CD4-positive, alpha-beta T cell treated with Interleukin-2 at 100 ng/mL for 4 hours (primary cell): ENCODE results near the gene RNF111.

Source experiments
- DNase-seq: peaks from one replicate; pipeline ENCODE4 v3.0.0-alpha.2; 2020; ENCODE audit warnings: low spot score

Gene RNF111

DNA sequence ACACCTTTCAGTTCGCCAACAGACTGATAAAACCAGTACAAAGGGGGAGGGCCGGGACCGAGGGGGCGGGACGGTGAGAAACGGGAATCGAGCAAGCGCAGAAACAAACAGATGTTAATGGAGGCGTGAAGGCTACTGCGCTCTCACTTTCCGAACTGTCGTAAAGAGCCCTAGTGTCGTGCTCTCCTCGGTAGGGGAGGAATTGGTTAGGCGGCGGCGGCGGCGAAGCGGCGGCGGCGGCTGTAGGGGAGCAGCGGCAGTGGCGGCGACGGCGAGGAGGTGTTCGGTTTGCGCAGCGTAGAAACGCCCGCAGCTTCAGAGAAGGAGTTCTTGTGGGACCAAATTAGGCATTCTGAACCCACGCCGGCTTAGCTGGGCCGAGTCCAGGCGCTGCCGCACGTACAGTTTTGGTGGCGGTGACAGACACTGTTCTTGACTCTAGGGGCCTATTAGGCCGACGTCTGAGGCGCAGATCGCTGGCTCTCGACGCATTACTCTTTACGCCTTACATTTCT is at the start of gene RNF111:
TSS of gene RNF111 (plus strand) at position 173 of the 515 bp plus-strand sequence. CDS start 43,160 bp downstream, outside the sequence.
- DNase-seq = peak; percentile 94

DNA sequence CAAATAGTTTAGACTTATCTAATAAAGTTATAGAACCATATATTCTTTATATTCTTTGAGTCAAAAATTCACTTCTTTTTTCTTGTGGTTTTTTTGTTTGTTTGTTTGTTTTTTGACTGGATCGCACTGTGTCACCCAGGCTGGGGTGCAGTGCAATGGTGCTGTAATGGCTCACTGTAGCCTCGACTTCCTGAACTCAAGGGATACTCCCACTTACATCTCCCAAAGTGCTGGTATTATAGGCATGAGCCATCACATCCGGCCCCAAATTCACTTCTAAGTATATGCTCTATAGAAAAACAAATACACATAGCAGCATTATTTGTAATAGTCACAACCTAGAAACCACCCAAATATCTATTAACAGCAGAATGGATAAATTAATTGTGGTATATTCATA is 40.3 kb upstream of the RNF111 start:
- DNase-seq = no peak

DNA sequence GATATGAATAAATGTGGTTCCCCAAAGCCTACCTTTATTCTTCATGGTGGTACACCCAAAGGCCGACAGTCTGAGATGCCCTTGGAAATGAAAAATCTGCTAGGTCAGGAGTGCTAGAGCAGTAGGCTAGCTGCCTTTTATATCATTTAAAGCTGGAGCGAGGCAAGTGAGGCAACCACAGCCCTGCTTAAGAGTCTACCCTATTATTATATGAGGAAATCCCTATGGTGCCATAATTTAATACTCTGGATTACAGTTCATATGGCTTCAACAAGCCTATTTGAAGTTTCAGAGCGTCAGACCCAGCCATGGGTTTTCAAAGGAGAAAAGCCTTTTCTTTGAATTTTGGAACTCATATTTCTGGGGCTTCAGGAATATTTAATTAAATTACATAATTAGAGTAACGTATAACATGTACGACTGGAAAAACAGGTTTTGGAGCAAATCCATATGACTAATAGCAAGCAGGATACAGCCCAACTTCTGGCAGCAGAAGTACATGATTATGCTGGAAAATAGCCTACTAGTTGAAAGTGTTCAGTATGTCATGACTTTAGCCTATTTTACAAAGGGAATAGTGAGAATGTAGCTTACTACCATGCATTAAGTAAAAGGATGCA is 36.0 kb upstream of the RNF111 start:
- DNase-seq = no peak

DNA sequence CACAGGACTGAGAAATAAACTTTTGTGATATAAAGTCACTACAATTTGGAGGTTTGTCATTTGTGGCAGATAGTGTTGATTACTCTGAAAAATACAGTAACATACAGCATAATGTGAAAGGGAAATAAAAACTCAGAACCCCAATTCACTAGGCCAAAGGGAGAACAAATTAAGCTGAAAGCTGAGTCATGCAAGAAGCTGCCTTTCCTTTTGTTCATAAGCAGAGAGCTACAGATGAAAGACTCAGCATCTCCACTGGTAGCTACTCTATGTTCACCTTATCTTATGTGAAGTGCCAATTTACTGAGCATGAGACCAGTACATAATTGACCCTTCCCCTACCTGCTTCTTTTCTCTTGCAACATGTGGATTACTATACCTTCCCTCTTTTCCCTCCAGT is 34.7 kb upstream of the RNF111 start:
- no peak for DNase-seq

DNA sequence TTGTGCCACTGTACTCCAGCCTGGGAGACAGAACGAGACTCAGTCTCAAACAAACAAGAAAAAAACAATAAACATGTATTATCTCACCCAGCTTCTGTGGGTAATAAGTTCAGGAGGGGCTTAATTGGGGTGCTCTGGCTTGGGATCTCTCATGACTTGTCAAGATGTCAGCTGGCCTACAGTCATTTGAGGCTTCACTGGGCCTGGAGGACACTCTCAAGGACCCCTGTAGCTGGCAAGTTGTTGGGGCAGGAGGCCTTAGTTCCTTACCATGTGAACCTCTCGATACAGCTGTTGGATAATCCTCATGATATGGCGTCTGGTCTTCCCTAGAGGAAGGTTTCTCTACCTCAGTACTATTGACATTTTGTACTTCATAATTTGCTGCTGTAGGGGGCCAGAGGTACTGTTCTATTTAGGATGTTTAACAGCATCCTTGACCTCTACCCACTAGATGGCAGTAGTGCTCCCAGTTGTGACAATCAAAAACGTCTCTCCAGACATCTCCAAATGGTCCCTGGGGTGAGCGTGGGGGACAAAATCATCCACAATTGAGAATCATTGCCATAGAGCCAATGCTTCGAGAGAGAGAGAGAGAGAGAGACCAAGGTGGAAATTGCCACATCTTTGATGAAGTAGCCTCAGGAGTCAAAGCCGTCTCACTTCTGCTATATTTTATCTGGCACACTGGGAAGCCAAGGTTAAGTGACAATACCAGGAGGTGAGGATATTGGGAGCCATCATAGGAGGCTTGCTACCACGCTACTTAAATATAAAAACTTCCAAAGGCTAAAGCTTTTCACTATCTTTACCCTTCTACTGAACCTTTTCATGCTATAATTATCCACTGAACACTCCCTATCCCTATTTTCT is 30.1 kb upstream of the RNF111 start:
- peak; percentile 79 for DNase-seq

DNA sequence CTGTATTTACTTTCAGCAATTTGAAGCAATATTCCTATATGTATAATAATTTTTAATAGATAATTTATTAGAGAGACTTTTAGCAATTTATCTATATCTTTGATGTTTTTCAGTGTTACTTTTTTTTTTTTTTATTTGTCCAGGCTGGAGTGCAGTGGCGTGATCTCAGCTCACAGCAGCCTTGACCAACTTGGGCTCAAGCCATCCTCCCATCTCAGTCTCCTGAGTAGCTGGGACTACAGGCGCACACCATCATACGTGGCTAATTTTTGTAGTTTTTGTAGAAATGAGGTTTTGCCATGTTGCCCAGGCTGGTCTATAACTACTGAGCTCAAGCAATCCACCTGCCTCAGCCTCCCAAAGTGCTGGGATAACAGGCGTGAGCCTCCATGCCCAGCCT is 28.7 kb upstream of the RNF111 start:
- no peak for DNase-seq

DNA sequence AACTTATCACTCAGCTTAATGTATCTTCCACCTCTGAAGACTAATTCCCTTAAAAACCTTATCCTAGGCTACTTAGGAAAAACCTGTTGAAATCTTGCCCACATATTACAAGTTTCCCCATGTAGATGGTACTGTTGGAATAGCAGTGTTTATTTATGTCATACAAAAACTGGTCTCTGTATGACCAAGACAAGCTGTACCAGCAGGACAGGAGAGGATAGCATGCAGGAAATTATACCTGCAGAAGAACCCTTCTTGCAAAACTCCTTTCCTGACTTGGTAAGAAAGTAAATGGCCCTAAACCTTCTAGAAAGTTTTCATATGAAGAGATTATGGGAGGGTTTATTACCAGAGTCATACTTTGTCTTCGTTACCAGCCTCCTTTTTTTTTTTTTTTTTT is 25.3 kb upstream of the RNF111 start:
- DNase-seq = no peak

DNA sequence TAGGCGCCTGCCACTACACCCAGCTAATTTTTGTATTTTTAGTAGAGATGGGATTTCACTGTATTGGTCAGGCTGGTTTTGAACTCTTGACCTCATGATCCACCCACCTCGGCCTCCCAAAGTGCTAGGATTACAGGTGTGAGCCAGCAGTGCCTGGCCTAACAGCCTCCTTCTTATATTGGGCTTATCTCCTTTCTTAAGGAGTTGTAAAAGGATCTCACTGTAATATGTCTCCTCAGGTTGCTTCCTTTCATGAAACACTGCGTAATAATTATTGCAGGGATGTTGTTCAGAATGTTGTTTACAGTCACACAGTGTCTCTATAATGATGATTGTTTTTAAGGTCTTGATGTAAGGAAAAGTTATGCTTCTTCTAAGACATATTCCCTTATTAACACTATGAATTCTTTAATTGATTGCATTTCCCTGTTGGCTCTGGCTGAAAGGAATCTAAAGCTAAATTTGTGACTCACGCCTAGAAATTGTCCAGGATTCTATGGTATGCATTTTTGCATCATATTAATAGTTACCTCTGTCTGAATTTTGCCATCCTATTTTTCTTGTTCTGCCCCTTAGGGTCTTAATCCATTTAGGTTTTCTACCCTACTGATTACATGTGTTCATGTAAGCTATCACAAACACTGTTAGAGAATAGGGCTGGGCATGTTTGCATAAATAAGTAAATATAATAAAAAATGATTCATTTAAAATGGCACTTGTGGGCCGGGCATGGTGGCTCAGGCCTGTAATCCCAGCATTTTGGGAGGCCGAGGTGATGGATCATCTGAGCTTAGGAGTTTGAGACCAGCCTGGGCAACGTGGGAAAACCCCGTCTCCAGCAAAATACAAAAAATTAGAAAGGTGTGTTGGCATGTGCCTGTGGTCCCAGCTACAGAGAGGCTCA is 24.5 kb upstream of the RNF111 start:
- no peak for DNase-seq

DNA sequence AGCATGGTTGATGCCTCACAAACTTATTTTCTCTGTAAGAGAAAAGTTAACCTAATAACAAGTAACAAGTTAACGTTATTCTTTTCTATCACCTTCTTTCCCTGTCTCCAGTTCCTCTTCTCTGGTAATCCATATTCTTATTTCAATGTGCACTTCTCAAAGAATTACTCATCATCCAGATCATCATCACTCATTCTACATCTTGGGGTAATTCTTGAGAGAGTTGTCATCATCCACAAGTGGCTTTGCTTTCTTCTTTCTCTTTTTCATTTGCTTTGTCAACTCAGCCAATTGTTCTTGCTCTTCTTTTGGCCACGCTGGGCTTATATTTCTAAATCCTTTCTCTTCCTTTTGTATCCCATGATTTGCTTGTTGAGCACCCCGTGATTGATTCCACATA is 20.8 kb upstream of the RNF111 start:
- no peak for DNase-seq

DNA sequence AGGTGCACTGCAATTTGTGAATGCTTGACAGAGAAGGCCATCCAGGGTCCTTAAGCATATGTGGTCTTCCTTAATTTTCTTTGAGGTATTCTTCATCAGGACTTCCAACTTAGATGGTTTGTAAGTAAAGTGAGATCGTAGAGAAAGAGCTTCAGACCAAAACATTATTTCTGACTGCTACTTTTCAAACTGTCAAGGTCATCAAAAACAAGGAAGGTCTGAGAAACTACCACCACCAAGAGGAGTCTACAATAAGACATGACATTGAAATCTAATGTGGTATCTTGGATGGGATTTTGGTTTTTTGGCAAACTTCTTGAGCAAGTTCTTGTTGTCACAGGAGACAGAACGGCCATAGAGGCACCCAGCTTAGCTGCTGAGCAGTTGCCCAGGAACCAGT is 20.0 kb upstream of the RNF111 start:
- no peak for DNase-seq

DNA sequence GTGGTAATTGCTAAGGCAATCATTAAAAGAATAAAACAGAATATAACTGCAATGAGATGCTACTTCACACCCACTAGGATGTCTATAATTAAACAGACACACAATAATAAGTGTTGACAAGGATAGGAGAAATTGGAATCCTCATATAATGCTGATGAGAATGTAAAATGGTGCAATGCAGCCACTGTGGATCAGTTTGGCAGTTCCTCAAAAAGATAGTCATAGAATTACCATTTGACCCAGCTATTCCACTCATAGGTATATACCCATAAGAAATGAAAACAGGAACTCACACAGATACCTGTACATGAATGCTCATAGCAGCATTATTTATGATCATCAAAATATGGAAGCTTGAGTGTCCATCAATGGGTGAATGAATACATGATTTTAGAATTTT is 9.6 kb upstream of the RNF111 start:
- DNase-seq = no peak

DNA sequence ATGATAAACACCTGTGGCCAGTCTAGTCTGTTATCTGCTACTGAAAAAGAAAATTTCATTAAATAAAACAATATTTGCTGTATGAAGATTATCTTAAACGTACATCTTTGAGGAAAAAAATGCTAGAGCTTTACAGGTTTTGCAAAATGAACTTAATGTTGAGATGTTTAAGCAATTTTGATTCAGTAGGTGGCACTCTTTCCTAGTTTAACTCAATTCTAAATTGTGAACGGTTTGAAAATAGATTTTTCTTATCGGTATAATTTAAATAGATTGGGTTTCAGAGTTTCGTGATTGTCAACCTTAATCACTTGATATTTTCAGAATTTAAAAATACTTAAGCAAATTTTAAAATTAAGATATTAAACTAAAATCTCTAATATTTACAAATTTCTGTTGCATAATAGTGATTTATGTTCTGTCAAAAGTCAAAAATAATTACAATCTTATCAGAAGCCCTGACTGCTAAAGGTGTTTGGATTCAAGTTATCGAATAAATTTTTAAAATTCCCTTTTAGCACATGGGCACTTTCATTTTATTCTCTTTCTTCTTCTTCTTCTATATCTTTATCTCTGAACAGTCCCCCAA is 7.0 kb upstream of the RNF111 start:
- peak; percentile 64 for DNase-seq

DNA sequence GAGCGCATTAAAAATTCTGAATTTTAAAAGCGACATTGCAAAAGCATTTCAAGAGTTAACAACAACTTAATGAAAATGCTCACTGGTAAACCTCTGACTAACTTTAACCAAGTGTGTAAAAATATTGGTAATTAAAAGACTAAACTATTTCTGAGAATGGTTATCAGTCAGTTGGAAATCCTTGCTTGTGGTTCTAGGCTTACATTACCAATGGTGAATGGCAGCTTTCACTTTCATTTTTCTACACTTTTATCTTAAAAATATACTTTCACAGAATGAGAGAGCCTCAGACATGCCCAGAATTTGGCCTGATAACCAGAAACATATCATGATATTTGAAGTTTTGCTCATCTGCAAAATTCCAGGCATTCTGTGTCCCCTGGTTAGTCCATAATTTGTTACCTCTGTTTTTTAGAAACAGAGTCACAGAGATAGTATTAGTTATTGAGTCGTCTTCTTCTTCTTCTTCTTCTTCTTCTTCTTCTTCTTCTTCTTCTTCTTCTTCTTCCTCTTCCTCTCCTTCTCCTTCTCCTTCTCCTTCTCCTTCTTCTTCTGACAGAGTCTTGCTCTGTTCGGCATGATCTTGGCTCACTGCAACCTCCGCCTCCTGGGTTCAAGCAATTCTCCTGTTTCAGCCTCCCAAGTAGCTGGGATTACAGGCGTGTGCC is 5.5 kb upstream of the RNF111 start:
- peak; percentile 69 for DNase-seq

DNA sequence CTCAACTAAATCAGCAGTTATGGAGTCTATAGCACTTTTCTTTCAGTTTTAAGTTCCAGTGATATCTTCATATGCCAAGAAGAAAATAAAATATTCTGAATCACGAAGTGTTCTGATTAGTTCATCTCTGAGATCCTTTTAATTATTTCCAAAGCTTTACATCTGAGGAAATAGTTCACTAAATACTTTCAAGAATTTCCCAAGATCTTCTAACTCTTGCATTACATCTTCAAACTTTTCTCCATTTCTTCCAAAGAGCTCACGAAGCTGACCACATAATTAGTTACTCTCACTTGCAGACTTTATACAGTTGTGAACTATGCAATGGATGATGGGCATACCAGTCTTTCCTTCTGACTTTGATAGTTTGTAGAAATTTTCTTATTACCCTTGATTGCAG is 4.2 kb upstream of the RNF111 start:
- DNase-seq = no peak

DNA sequence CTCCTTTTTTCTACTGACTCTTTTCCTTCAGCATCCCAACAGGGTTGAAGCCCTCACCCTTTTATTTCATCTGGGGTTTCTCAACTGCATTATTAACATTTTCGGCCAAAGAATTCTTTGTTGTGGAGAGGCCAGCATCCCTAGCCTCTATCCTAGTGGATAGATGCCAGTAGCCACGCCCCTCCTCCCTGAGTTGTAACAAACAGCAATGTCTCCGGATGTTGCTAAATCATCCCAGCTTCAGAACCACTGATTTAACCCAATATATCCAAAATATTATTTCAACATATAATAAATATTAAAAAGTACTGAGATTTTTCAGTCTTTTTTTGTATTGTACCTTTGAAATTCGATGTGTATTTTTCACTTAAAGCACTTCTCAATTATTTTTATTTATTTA is 2.0 kb upstream of the RNF111 start:
- no peak for DNase-seq

DNA sequence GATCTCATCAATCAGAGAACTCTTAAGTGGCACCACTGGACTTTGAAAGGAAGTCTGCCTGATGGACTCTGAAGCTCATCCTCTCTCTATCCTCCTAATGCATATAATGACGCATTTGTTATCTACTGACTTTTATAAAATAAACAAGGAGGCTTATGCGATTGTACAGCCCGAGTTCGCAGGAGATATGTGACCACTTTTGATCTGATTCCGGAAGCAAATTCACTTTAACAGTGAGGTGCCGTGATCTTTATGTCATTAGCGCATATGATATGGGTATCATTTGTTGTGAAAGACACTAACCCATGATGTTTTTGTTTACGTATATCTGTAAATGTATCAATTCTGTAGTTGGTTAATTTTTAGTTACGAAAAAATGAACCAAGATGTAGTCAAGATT is 427 bp upstream of the RNF111 start:
- peak; percentile 7 for DNase-seq

DNA sequence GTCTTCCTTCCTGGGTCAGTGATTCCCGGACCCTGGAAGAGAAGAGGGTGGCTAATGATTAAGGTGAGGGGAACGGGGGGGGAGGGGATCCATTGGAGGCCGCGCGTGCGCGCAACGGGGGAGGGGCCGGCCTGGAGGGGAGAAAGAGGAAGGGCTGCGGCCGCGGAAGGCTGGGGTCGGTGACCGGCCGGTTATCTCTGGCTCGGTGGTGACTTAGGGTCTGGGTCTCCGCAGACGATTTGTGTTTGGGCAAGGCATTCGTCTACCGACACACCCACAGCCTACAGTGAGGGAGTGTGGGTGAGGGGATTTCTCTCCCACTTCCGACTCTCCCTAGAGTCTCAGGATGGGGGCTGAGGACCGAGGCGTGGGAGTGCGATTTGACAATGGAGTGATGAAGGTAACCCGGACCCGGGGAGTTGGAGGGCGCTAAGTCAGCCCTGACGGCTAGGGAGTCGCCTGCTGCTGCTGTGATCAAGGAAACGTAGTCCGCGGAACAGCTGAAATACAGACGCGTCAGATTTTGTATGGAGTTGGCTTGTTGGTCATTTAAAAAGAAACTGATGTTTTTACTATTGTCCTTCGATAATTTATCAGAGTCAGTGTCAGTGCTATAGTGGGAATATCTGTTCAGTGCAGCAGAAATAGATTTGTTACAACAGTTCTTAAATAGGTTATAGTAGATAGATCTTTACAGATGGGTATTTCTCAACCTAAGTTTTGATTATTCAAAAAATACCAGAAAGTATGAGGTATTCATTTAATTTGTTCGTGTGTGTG is 733 bp downstream of the RNF111 start:
- peak; percentile 39 for DNase-seq

DNA sequence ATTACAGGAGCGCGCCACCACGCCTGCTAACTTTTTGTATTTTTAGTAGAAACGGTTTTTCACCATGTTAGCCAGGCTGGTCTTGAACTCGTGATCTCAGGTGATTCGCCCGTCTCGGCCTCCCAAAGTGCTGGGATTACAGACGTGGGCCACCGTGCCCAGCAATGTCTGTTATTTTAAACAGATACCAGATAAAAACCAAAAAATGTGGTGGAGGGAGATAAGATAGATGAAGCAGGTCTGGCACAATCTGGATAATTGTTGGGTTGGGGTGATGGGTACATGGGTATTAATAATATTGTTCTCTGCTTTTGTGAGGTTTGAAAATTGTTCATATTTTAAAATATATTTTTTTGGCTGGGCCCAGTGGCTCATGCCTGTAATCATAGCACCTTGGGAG is 4.7 kb downstream of the RNF111 start:
- DNase-seq = no peak

DNA sequence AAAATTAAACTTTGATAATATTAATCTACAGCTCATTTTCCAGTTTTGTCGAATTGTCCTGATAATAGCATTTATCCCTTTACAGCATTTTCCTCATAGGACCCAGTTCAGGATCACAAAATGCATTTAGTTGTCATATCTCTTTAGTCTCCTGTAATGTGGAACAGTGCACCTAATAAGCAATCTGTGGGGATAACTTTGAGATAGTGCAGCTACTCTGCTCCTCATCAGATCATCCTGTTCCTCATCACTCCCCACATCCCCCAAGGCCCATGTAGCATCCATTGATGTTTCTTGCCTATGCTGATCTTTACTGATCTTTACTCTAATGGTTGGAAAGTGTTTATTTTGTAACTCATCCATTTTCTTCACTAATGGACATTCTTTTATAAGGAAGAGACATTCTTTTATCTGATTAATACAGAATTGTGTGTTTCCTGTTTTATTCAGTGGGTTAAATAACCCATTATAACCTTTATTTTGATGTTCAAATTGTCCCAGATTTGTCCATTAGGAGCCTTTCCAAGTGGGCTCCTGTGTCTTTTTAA is 7.5 kb downstream of the RNF111 start:
- no peak for DNase-seq

DNA sequence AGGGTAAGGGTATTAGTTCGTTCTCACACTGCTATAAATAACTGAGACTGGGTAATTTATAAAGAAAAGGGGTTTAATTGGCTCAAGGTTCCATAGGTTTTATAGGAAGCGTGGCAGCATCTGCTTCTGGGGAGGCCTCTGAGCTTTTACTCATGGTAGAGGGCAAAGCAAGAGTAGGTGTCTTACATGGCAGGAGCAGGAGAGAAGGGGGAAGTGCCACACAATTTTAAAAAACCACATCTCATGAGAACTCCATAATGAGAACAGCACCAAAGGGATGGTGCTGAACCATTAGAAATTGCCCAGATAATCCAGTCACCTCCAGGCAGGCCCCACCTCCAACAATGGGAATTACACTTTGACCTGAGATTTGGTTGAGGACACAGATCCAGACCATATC is 12.2 kb downstream of the RNF111 start:
- DNase-seq = no peak
